Panc1 (cell line): Measurements from ENCODE around the gene RBPJL. TPM values are rescaled to one million over a fixed set of nuclear protein-coding genes. Genes with fewer than 3 reads are reported as not detected.

Experiments used
- ATAC-seq: fragments of 200-7000 bp; cut with Tn5 transposase; 2 replicates; pipeline ENCODE4 v1.9.1; 2020; ENCODE audit warnings: mild to moderate bottlenecking, moderate library complexity
- BruUV-seq: library from RNA; stranded (reverse); fragments of 400-500 nt; replicated peaks from 2 replicates; lab custom pipeline; 2021; lab: Mats Ljungman, UMichigan
- CTCF ChIA-PET: fragments of 300-600 bp; sonication (Branson Sonifier 250); formaldehyde crosslinking; loops from one replicate; lab custom pipeline; 2022; ENCODE audit warnings: antibody characterized with exemption; lab: Charles Lee
- POLR2A ChIA-PET: fragments of 300-600 bp; sonication (Branson Sonifier 250); formaldehyde crosslinking; loops from one replicate; lab custom pipeline; 2022; ENCODE audit warnings: antibody characterized with exemption; lab: Charles Lee
- DNase-seq: peaks from one replicate; pipeline ENCODE4 v3.0.0-alpha.2; 2010; ENCODE audit warnings: low read depth, low spot score
- H3K27ac ChIP-seq: 2 replicates; pipeline ENCODE4 v1.5.1; 2011; ENCODE audit warnings: mild to moderate bottlenecking, low read length, inconsistent platforms
- H3K27me3 ChIP-seq: fragments of 200-500 bp; sonication (Bioruptor generic); 2 replicates; pipeline ENCODE4 v1.6.0; 2014; ENCODE audit warnings: low read length, inconsistent platforms; ENCODE audit not compliant: control insufficient read depth, insufficient read depth
- H3K36me3 ChIP-seq: fragments of 200-500 bp; sonication (Bioruptor generic); 2 replicates; pipeline ENCODE4 v1.5.1; 2014; ENCODE audit warnings: inconsistent platforms, mild to moderate bottlenecking, low read length, moderate library complexity; ENCODE audit not compliant: control insufficient read depth, insufficient read depth
- H3K4me1 ChIP-seq: 2 replicates; pipeline ENCODE4 v1.5.1; 2011; ENCODE audit warnings: inconsistent platforms, mild to moderate bottlenecking, low read length, moderate library complexity; ENCODE audit not compliant: control insufficient read depth, insufficient read depth
- H3K4me3 ChIP-seq, 2 experiments: 2 replicates each; pipeline ENCODE4 v1.5.1; 2011 to 2012; ENCODE audit warnings: low read depth in 2 of 2, low read length in 2 of 2, mild to moderate bottlenecking in 2 of 2, inconsistent platforms in 1 of 2, moderate library complexity in 1 of 2
- H3K9me3 ChIP-seq: fragments of 200-500 bp; sonication (Bioruptor generic); 2 replicates; pipeline ENCODE4 v1.5.1; 2014; ENCODE audit warnings: low read depth, mild to moderate bottlenecking, inconsistent platforms, low read length, moderate library complexity; ENCODE audit not compliant: control insufficient read depth, insufficient read depth
- CTCF ChIP-seq: fragments of 450-650 bp; IDR thresholded peaks from 2 replicates; pipeline ENCODE4 v1.5.1; 2017; ENCODE audit warnings: mild to moderate bottlenecking
- POLR2AphosphoS5 ChIP-seq: IDR thresholded peaks from 2 replicates; pipeline ENCODE4 v1.6.1; 2012; ENCODE audit warnings: mild to moderate bottlenecking, low read depth, low read length, moderate library complexity
- REST ChIP-seq, 2 experiments: IDR thresholded peaks; 2 replicates each; pipeline ENCODE4 v1.6.1; 2011 to 2012; ENCODE audit warnings: low read depth in 2 of 2, control low read depth in 1 of 2, low read length in 1 of 2, mild to moderate bottlenecking in 1 of 2, moderate library complexity in 1 of 2; ENCODE audit not compliant: insufficient read depth in 1 of 2
- SIN3A ChIP-seq: IDR thresholded peaks from 2 replicates; pipeline ENCODE4 v1.6.1; 2012; ENCODE audit warnings: low read depth, mild to moderate bottlenecking, low read length, moderate library complexity, borderline replicate concordance; ENCODE audit not compliant: insufficient read depth
- TCF7L2 ChIP-seq: IDR thresholded peaks from 2 replicates; pipeline ENCODE4 v1.6.1; 2011; ENCODE audit warnings: mild to moderate bottlenecking, low read depth, low read length, inconsistent platforms
- in situ Hi-C: cut with HindIII; loops from 2 replicates; pipeline ENCODE4 v1.10.0; 2016; ENCODE audit warnings: low sequenced_read_pairs, low pct_unique_long_range_greater_than_20kb
- intact Hi-C: fragments of 100-400 bp; cut with micrococcal nuclease; formaldehyde crosslinking; loops from one replicate; pipeline ENCODE4 v1.10.0; 2022; ENCODE audit not compliant: unreplicated experiment
- total RNA-seq: library from RNA; stranded (reverse); gene quantifications from one replicate; pipeline ENCODE4 v1.2.1, GENCODE V29; 2021; ENCODE audit not compliant: unreplicated experiment

RBPJL gene
- total RNA-seq, 1 experiment from 2014 or later, result 0.18 TPM

GRCh38 chr20:45347297-45347935, 40.8 kb downstream of the RBPJL start:
- H3K36me3 ChIP-seq, result no peaks in the 10 kb centered on the region
- H3K27me3 ChIP-seq, result no peaks in the 10 kb centered on the region
- peak; percentile 13; the same call in 1 of the 2 replicates for ATAC-seq
- intact Hi-C loops, result no loop called here
- in situ Hi-C loops, result no loop called here
- H3K4me1 ChIP-seq, result peaks cover 52% of the 10 kb centered on the region
- POLR2A ChIA-PET, result interaction anchor here (0.7 to 1.2 kb wide), 2 partner anchors 12 to 993 kb away, joined by 3 read pairs; no protein-coding TSS in a partner anchor
- DNase-seq, result no peak
- H3K9me3 ChIP-seq, result no peaks in the 10 kb centered on the region
- TF ChIP-seq POLR2AphosphoS5, result no peak
- TF ChIP-seq CTCF, result no peak
- no peak for TF ChIP-seq REST (IDR thresholded peaks at IDR 0.05; ENCODE audit: insufficient read depth in 1 of 2, low read depth in 2 of 2, low read length in 1 of 2)
- no peak for TF ChIP-seq TCF7L2
- no peak for TF ChIP-seq SIN3A
- peak overlapping the region; percentile 83 for H3K27ac ChIP-seq
- TSS peak; percentile 85 for BruUV-seq
- H3K4me3 ChIP-seq, result peak overlapping the region; percentile 70 to 94
- CTCF ChIA-PET, result interaction anchor here (0.8 to 2.0 kb wide), 3 partner anchors 11 to 89 kb away, joined by 3 to 7 read pairs (median 5); no protein-coding TSS in a partner anchor

GRCh38 chr20:45347936-45348778, 41.5 kb downstream of the RBPJL start, which contains the start of gene SDC4:
Gene SDC4 (minus strand): TSS chr20:45348424. CDS start chr20:45348384, 40 bp downstream.
- Histone ChIP-seq H3K4me1 (peaks cover 44% of the 10 kb centered on the region), H3K36me3 (no peaks in the 10 kb centered on the region), H3K4me3 (peak within 1 kb of the TSS; percentile 70 to 94), H3K9me3 (no peaks in the 10 kb centered on the region), H3K27ac (peak within 1 kb of the TSS; percentile 87), H3K27me3 (no peaks in the 10 kb centered on the region)
- CTCF ChIA-PET, result interaction anchor here (0.8 to 2.0 kb wide), 3 partner anchors 11 to 89 kb away, joined by 4 to 7 read pairs (median 5); no protein-coding TSS in a partner anchor
- DNase-seq (no peak), ATAC-seq (peak; percentile 81)
- intact Hi-C loops, result no loop called here
- no peak for TF ChIP-seq REST (IDR thresholded peaks at IDR 0.05; ENCODE audit: insufficient read depth in 1 of 2, low read depth in 2 of 2, low read length in 1 of 2)
- TF ChIP-seq POLR2AphosphoS5, result peak; percentile 97
- peak; percentile 93 for TF ChIP-seq SIN3A
- POLR2A ChIA-PET, result interaction anchor here (1.2 kb wide), 1 partner anchor 13 kb away, joined by 3 read pairs; no protein-coding TSS in a partner anchor
- BruUV-seq, result no TSS peak
- in situ Hi-C loops, result no loop called here
